Inflammatory macrophage treated with lipopolysaccharide for 4 hours (primary cell): Measurements from ENCODE around the gene ADGRB3.
"Not testable (repeated sequence)": the region's sequence is repeated elsewhere in the genome, so short reads cannot be mapped to it uniquely, and the experiment has no call there.

Source experiments
- DNase-seq: peaks from one replicate; pipeline ENCODE4 v3.0.0-alpha.2; 2020

Gene ADGRB3

DNA sequence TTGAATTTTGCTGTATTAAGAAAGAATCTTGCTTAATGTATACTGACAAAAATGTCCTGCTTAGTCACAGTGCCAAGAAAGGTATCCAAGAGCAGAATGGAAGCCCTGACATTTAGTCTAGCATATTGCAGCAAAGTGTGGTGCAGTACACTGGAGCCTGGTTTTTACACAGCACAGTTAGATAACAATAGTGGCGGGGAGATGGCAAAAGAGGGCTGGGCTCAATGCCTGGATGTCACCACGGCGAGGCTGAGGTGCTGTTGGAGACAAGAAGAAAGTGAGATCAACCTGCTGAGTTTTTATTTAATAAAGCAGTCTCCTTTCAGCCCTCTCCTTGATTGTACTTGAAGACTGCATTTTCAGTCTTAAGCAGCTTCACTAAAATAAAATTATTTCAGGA lies 735.7 kb downstream of the ADGRB3 start:
- no peak for DNase-seq

DNA sequence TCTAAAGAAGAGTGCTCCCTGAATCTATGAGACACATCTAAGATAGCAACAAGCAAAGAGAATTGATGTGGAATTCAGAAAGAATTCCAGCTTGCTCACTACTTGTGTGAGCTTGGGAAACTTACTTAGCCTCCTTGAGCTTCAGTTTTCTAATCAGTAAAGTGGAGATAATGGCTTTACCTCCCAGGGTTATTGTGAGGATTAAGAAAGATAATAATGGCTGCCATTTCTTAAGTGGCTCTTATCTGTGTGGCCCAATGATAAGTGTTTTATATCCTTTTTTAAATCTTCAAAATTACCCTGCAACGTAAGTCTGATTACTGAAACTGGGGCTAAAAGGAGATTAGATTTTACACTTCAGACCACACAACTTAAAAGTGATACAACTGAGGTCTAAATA lies 743.2 kb downstream of the ADGRB3 start:
- DNase-seq: no peak

DNA sequence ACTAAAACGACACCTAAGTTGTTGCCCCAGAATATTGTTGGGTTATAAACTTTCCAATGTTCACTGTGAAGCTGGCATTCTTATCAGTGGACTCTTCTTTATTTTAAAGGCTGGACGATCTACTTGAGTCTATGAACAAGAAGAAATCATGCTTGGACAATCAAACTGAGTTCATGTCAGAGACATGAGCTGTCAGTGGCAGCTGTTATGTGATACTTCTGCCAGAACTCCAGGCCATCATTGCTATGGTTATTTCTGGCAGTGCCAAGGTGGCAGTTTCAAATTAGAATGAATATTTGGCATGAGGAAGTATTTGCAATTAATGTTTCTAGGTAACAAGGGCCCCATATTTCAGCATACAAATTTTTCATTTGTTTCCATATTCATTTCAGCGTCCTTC lies 744.4 kb downstream of the ADGRB3 start:
- DNase-seq: no peak

DNA sequence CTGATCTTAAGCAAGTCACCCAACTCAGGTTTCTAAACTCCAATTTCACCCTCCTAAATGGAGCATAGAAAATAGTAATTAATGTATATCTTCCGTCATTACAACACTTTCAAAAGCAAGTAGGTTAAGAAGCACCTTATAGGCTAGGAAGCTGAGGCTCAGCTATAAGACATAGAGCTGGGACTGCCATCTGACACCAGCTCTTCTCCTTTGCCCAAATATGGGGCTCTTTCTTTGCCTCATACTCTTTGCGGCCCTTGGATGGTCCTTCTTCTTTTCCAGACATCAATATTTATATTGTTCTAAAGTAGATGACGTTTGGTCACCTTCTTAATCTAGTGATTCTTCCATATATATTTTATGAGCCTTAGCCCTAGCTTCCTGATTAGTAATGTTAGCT lies 748.5 kb downstream of the ADGRB3 start:
- DNase-seq: no peak

DNA sequence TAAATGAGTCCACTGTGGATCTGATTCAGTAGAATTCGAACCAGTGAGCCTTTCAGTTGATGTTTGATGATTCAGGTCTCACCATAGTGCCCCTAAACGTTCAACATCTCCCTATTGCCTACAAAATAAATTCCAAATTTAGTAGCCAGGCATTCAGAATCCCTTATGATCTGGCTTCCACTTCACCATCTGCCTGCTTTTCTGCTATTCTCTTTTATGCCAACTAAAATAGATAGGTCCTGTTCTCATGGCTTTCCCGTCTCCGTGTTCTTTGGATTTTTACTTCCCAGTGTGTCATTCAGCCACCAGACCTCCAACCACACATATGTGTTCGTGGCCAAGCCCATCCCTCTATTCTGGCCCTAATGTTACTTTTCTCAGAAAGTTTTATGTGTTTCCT lies 751.3 kb downstream of the ADGRB3 start:
- DNase-seq: no peak

DNA sequence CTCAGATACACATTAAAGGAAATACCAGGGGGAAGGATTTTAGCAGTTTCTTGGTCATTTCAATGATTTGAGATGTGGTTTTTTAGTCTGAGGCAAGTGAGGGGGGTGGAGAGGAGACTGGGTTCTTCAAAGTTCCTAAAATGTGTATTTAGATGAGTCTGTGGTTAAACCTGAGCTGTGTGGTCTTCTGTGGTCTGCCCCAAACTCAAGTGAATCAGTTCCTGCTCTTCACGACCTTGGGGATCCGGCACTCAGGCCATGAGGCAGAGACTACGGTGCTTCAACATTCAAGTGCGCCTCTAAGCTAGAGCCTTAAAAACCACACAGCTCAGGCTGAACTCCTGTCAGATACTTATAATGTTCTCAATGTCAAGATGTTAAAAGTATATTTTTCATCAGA lies 755.0 kb downstream of the ADGRB3 start:
- DNase-seq: no peak

DNA sequence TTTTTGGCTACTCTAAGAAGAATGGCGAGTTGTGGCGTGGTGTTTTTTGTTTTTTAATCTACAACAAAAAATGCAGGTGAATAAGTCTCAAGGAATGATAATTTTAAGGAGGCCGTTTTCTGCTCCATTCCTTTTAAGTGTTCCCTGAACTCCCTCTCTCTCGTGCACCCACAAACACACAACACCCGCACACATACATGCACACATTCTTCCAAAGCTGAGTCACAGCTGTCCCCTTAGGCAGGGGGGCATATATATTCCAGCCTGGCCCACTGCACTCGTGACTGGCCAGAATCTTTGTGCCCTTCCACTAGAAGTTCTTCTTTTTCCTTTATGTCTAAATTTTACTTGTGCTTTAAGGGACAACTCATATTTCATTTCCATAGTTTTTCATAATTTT lies 756.0 kb downstream of the ADGRB3 start:
- no peak for DNase-seq

DNA sequence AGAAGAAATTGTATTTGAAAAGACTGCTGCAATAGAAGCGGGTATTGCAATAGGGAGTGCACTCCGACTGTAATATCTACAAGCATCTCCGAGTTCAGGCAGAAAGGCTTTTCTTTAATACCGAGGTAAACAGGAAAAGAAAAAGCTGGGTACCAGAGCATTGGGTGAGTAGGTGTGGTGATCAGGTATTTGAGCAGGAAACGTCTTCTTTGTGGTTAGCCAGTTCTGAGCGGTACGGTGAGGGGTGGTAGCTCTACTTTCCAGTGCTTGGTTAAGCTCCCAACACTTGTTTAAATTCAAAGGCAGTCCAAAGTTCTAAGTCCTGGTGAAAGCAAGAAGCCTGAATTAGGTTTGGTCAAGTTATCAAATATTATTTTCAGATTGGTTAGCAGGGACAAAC lies 757.7 kb downstream of the ADGRB3 start:
- no peak for DNase-seq

DNA sequence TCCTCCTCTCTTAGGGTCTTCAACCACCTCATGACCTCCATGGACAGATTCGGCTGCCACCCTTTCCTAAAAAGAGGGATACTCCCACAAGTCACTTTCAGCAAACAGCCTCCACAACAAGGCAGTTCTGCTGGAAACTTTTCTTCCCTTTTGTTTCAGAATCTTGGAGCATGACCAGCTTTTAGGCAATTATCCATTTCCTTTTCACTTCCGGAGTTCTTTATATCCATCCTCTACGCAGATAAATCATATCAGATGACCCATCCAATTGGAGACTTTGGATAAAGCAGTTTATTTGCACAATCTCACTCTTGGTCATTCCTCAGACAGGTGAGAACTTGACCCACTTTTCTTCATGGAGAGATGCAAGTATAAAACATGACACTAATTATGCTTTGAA lies 763.2 kb downstream of the ADGRB3 start:
- DNase-seq: no peak

DNA sequence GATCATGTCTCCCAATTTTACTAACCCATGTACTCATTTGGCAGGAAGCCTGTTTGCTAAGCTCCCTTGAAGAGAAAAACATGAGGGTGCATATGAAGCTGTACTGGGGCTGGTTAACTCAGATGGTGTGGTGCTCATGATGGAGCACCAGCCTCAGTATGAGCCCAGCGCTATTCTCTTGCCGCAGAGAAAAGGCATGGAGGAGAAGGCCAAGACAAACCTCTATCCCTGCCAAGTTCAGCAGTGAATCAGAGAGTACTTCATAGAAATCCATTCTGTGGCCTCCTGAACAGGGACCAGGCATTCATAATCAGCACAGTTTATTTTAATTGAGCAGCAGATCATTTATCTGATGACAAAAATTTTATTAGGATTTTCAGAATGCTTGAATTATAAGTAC lies 763.6 kb downstream of the ADGRB3 start:
- DNase-seq: no peak

DNA sequence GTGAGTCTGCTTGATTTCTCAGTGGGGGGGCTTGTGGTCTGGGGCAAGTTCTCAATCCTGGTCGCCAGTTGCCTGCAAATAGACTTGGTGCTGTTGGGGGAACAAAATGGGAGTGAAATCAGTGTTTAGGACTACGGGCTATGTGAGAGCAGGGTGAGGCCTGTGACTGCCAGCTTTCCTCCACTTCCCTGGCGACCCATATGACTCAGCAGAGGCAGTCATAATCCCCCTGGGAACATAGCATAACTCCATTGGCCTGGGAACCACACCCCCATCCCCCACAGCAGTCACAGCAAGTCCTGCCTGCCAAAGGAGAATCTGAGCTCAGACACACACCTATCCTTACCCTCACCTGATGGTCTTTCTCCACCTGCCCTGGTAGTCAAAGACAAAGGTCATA lies 773.8 kb downstream of the ADGRB3 start:
- DNase-seq: no peak

DNA sequence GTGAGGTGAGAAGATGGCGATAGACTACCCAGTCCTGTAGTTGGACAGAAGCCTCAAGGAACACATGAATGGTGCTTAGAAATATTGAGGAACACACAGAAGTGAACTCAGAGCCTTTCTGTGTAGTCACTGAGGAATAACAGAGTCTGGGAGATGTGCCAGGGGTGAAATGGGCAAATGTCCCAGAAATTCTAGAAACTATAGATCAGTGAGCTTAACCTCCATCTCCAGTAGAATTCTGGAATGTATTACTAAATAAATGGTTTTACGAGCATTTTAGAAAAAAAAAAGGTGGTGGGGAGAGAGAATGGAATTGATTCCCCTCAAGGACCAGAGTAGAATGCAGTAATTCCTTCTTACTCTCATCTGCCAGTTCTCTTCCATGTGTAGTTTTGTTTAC lies 781.7 kb downstream of the ADGRB3 start:
- DNase-seq: no peak

DNA sequence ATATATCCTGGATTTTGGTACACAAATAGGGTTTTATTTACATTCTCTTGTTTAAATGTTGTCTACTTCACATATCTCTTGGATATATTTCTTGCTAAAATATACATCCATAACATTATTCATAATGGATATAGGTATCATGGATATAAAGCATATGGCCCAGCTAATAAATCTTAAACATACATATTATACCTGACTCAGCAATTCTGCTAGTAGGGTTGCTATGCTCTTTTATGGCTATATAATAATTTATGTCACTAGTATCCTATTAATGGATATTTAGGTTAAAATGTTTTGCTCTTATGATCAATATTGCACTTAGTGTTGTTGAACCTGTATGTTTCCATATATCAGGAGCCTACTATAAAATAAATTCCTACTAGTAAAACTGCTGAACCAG lies 786.2 kb downstream of the ADGRB3 start:
- DNase-seq: no peak

DNA sequence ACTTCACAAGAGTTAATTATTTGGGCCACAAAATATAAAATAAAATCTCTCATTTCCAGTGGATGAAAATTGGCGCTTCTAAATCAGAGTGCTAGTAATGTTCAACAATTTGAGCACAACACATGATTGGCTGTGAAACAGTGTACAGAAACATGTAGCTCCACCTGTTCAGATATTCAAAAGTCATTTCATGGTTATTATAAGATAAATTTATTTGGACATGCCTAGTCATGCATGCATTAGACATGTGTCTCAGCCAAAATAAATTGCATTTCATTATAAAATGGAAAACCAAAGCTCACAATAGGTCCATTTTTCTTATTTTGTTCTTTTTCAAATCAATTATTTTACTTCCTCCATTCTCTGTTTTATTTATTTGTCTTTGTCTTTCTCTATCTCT lies 786.9 kb downstream of the ADGRB3 start:
- no peak for DNase-seq

DNA sequence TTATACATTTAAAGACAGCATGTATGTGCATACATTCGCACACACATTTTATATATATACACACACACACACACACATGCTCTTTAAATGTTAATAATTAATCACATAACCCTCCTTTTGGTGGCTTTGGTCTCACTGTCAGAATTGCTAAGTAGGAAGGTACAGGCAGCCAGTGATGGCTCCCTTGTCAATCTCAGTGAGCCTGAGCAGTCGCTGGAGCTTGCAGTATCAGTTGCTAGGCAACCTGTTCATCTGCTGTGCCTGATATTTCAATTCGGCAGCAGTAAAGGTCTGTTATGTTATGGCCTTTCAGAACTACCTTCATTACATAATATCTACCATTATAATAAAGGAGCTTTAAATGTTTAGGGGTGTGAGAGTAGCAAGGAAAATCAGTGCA lies 787.4 kb downstream of the ADGRB3 start:
- DNase-seq: no peak

DNA sequence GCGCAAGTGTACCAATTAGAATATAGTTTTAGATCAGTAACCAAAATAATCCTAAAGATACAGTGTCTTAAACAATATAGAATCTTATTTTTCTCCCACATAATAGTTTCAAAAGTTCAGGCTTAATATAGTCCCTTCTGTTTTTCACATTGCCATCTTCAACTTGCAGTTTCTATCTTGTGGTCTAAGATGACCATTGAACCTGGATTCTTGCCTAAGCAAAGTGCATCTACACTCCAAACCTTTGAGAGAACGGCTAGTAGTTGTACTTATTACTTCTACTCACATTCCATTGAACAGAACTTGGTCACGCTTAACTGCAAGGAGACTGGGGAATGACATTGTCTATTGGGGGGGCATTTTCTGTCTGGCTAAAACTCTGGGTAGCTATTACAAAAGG lies 788.7 kb downstream of the ADGRB3 start:
- no peak for DNase-seq

DNA sequence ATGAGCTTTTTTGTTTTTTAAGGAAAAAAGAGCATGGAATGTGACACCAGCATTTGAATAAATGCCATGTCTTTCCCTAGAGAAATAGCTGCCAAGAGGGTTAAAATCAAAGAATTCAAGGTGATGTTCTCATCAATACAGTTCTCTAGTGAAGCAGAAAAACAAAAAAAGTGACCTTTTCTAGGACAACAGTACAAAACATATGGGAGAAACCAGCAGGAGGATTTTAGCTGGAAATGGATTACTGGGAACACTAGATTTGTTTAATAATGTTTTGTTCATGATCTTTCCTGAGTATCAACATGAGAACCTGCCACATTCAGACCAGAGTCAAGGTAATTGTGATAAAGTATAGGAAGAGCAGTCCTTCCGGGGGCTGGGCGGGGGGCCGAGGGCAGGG lies 789.5 kb downstream of the ADGRB3 start:
- no peak for DNase-seq

DNA sequence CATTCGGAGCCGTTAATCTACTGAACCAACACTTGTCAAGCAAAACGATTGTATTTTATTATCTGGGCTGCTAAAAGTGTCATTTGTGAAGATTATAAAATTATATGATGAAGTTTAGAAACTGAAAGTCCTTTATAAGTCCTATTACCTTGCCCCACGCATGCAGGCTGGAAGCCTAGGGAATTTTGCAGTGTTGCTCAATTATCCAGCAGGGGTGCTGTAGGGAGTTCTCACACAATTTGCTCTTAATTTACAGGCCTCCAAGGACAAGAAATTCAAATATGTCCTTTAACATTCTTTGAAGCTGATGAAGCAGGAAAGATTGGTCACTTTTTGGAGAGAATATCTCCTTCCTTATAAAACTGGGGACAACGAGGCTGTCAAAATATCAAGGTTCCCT lies 792.8 kb downstream of the ADGRB3 start:
- no peak for DNase-seq

DNA sequence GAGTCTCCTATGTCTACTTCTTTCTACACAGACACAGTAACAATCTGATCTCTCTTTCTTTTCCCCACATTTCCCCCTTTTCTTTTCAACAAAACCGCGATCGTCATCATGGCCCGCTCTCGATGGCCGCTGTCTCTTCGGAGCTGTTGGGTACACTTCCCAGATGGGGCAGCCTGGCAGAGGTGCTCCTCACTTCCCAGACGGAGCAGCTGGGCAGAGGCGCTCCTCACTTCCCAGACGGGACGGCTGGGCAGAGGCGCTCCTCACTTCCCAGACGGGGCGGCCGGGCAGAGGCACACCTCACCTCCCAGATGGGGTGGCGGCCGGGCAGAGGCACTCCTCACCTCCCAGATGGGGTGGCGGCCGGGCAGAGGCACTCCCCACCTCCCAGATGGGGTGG lies 797.1 kb downstream of the ADGRB3 start:
- DNase-seq: not testable (repeated sequence)

DNA sequence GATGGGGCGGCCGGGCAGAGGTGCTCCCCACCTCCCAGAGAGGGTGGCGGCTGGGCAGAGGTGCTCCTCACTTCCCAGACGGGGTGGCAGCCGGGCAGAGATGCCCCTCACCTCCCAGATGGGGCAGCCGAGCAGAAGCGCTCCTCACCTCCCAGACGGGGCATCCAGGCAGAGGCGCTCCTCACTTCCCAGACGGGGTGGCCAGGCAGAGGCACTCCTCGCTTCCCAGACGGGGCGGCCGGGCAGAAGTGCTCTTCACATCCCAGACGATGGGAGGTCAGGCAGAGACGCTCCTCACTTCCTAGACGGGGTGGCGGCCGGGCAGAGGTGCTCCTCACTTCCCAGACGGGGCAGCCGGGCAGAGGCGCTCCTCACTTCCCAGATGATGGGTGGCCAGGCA lies 798.0 kb downstream of the ADGRB3 start:
- not testable (repeated sequence) for DNase-seq

DNA sequence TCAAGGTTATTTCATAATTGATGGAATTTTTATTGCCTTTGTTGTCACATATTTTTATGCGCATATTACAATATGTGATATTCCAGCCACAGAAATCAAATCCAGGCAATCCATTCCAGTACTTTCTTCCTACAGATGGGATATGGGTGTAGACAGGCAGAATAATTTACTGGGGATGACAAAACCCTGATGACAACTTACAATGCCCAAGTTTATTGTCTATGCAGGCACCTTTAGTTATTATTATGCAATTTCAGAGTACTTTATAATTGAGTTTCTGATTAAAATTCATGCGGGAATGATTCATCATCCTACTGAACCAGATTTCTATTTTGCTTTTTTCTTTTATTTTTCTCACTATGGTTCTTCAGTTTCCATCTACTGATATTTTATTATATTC lies 803.0 kb downstream of the ADGRB3 start:
- no peak for DNase-seq
